Neural cell (in vitro differentiated cells): ENCODE results near the gene ACOX3.
A peak's percentile ranks its signal among the peaks of the same experiment; 100 is the strongest.
"Not testable (repeated sequence)": the region's sequence is repeated elsewhere in the genome, so short reads cannot be mapped to it uniquely, and the experiment has no call there.

Experiments used
- EP300 ChIP-seq: fragments of 450-650 bp; conservative IDR thresholded peaks from 2 replicates; pipeline ENCODE4 v1.6.1; 2014; ENCODE audit warnings: antibody characterized with exemption, mild to moderate bottlenecking, moderate library complexity; ENCODE audit not compliant: poor library complexity, severe bottlenecking
- EZH2 ChIP-seq: fragments of 200-600, 300-800 bp; shearing (Covaris generic), sonication (generic); IDR thresholded peaks from 2 replicates; pipeline ENCODE4 v1.6.1; 2014; ENCODE audit warnings: antibody characterized with exemption, low read length, borderline replicate concordance, mild to moderate bottlenecking; ENCODE audit not compliant: insufficient read depth, poor library complexity, severe bottlenecking
- MXI1 ChIP-seq: fragments of 450-650 bp; conservative IDR thresholded peaks from 2 replicates; pipeline ENCODE4 v1.6.1; 2014; ENCODE audit warnings: antibody characterized with exemption, mild to moderate bottlenecking; ENCODE audit not compliant: poor library complexity, severe bottlenecking
- POLR2AphosphoS5 ChIP-seq: IDR thresholded peaks from 2 replicates; pipeline ENCODE4 v1.6.1; 2012
- RAD21 ChIP-seq: fragments of 450-650 bp; conservative IDR thresholded peaks from 2 replicates; pipeline ENCODE4 v1.6.1; 2014; ENCODE audit warnings: antibody characterized with exemption, mild to moderate bottlenecking, moderate library complexity
- SMC3 ChIP-seq: fragments of 450-650 bp; conservative IDR thresholded peaks from 2 replicates; pipeline ENCODE4 v1.6.1; 2014; ENCODE audit warnings: antibody characterized with exemption, mild to moderate bottlenecking, moderate library complexity; ENCODE audit not compliant: poor library complexity
- TF ChIP-seq, protein P1 (sequence below): fragments of 450-650 bp; IDR thresholded peaks from 2 replicates; pipeline ENCODE4 v1.5.1; 2014; ENCODE audit warnings: antibody characterized with exemption, mild to moderate bottlenecking, moderate library complexity; ENCODE audit not compliant: poor library complexity, severe bottlenecking
- TF ChIP-seq, protein P2 (sequence below): IDR thresholded peaks from 2 replicates; pipeline ENCODE4 v1.6.1; 2012; ENCODE audit warnings: borderline replicate concordance

DNA sequence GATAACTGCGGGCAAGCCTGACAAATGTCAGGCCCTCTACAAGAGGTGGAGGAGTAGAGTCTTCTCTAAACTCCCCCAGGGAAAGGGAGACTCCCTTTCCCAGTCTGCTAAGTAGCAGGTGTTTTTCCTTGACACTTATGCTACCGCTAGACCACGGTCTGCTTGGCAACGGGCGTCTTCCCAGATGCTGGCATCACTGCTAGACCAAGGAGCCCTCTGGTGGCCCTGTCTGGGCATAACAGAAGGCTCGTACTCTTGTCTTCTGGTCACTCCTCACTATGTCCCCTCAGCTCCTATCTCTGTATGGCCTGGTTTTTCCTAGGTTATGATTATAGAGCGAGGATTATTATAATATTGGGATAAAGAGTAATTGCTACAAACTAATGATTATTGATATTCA lies 33.6 kb downstream of the ACOX3 start:
- TF ChIP-seq, protein P1, sequence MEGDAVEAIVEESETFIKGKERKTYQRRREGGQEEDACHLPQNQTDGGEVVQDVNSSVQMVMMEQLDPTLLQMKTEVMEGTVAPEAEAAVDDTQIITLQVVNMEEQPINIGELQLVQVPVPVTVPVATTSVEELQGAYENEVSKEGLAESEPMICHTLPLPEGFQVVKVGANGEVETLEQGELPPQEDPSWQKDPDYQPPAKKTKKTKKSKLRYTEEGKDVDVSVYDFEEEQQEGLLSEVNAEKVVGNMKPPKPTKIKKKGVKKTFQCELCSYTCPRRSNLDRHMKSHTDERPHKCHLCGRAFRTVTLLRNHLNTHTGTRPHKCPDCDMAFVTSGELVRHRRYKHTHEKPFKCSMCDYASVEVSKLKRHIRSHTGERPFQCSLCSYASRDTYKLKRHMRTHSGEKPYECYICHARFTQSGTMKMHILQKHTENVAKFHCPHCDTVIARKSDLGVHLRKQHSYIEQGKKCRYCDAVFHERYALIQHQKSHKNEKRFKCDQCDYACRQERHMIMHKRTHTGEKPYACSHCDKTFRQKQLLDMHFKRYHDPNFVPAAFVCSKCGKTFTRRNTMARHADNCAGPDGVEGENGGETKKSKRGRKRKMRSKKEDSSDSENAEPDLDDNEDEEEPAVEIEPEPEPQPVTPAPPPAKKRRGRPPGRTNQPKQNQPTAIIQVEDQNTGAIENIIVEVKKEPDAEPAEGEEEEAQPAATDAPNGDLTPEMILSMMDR: peak; percentile 42
- not testable (repeated sequence) for TF ChIP-seq EP300, RAD21, EZH2, MXI1, POLR2AphosphoS5, SMC3
- TF ChIP-seq, protein P2, sequence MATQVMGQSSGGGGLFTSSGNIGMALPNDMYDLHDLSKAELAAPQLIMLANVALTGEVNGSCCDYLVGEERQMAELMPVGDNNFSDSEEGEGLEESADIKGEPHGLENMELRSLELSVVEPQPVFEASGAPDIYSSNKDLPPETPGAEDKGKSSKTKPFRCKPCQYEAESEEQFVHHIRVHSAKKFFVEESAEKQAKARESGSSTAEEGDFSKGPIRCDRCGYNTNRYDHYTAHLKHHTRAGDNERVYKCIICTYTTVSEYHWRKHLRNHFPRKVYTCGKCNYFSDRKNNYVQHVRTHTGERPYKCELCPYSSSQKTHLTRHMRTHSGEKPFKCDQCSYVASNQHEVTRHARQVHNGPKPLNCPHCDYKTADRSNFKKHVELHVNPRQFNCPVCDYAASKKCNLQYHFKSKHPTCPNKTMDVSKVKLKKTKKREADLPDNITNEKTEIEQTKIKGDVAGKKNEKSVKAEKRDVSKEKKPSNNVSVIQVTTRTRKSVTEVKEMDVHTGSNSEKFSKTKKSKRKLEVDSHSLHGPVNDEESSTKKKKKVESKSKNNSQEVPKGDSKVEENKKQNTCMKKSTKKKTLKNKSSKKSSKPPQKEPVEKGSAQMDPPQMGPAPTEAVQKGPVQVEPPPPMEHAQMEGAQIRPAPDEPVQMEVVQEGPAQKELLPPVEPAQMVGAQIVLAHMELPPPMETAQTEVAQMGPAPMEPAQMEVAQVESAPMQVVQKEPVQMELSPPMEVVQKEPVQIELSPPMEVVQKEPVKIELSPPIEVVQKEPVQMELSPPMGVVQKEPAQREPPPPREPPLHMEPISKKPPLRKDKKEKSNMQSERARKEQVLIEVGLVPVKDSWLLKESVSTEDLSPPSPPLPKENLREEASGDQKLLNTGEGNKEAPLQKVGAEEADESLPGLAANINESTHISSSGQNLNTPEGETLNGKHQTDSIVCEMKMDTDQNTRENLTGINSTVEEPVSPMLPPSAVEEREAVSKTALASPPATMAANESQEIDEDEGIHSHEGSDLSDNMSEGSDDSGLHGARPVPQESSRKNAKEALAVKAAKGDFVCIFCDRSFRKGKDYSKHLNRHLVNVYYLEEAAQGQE: not testable (repeated sequence)
